Epithelial cell of prostate (primary cell): ENCODE results near the gene CNPY4.

Experiments
- DNase-seq: peaks from one replicate; pipeline ENCODE4 v3.0.0-alpha.2; 2011; ENCODE audit warnings: low read depth, low spot score
- H3K27ac ChIP-seq: fragments of 450-650 bp; 2 replicates; pipeline ENCODE4 v1.5.1; 2017; ENCODE audit warnings: mild to moderate bottlenecking

The CNPY4 gene

GRCh38 chr7:100119072-100119969, at the start of gene CNPY4, which contains the start of gene TAF6:
CNPY4 (plus strand) TSS chr7:100119634; CDS start chr7:100119745, 111 bp downstream.
TAF6 (minus strand) TSS chr7:100119358; CDS start chr7:100114209, 5,149 bp downstream.
- H3K27ac ChIP-seq, result peak within 1 kb of the TSS; percentile 67

GRCh38 chr7:100069991-100070390, 49.4 kb upstream of the CNPY4 start:
- DNase-seq, result no peak
- no peak overlapping the region for H3K27ac ChIP-seq

More at GRCh38 chr7:100119072-100119969, at the start of gene CNPY4, which contains the start of gene TAF6:
- peak; percentile 69 for DNase-seq

- DNase-seq, result no peak
Observed at GRCh38 chr7:100071018-100071723, 48.3 kb upstream of the CNPY4 start.

DNA sequence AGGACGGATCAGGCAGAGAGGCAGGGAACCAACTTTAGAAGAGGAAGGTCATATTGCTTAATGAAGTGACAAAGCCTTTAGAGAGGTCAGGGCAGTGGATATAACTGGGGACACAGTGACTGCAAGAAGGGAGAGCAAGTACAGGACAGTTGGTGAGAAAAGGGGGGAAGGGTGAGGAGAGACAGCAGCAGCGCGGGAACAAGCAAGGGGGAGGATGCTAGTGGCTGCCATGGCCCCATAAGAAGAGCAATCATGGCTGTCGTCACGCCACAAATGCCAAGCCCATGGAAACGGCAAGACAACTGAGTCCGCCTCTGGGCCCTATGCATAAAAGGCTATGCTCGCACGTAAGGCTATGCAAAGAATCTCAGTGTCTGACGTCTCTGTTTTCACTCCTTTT, 47.0 kb upstream of the CNPY4 start:
- DNase-seq, result no peak
- no peak overlapping the region for H3K27ac ChIP-seq

More at GRCh38 chr7:100071018-100071723, 48.3 kb upstream of the CNPY4 start:
- H3K27ac ChIP-seq, result no peak overlapping the region

DNA sequence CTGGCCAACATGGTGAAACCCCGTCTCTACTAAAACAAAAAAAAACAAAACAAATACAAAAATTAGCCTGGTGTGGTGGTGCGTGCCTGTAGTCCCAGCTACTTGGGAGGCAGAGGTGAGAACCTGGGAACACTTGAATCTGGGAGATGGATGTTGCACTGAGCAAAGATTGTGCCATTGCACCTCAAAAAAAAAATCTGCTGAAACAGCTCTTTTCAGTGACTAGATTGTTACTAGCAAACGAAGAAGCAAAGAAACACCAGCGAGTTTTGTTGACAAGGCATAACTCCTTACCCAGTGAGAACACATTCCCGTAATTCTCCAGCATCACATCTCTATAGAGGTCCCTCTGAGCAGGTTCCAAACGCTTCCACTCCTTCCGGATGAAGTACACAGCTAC, 44.6 kb upstream of the CNPY4 start:
- H3K27ac ChIP-seq, result no peak overlapping the region
- DNase-seq, result no peak

- DNase-seq, result no peak
- no peak overlapping the region for H3K27ac ChIP-seq
Observed at GRCh38 chr7:100075418-100075817, 44.0 kb upstream of the CNPY4 start.

- no peak overlapping the region for H3K27ac ChIP-seq
- DNase-seq, result no peak
Observed at GRCh38 chr7:100077205-100077604, 42.2 kb upstream of the CNPY4 start.

DNA sequence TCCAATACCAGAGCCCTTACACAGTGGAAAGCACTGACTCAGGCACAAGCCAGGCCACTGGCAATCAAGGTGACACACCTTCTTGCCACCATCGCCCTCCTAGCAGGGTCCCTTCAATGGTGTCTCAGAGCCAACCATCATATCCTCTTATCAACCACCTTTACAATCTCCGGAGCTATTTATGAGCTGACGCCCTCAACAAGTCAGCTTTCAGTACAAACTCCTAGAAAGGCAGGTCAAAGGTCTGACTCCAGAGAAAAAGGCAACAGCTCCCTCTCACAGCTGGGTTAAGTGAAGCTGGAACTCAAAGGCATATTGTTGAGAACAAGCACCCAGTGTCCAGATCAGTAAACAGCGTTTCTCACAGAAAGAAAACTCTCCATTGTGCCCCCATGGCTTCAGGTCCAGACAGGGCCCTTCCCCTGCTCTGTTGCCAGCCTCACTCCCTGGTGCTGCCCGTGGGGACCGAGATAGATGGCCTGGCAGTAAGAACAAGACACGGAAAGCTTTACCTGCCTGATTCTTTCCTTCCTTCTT, 40.3 kb upstream of the CNPY4 start:
- no peak for DNase-seq
- no peak overlapping the region for H3K27ac ChIP-seq

- DNase-seq, result no peak
- H3K27ac ChIP-seq, result peak overlapping the region; percentile 59
Observed at GRCh38 chr7:100080907-100081534, 38.4 kb upstream of the CNPY4 start.

- peak; percentile 92 for DNase-seq
- peak within 1 kb of the TSS; percentile 59 for H3K27ac ChIP-seq
Observed at GRCh38 chr7:100081535-100082102, 37.8 kb upstream of the CNPY4 start, which contains the start of gene ZNF3. ZNF3 (minus strand) TSS chr7:100081723; CDS start chr7:100077357, 4,366 bp downstream.

DNA sequence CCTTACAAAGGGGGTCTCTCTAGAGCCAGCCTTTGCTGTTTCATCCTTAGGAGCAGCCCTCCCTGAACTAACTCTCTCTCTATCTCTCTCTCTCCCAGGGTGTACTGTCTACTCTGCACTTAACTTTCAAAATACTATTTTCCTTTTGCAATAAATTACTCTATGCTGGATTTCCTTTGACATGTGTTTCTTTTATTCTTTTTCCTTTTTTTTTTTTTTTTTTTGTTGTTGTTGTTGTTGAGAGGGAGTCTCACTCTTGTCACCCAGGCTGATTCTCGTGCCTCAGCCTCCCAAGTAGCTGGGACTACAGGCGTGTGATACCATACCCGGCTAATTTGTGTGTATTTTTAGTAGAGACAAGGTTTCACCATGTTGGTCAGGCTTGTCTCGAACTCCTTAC, 36.5 kb upstream of the CNPY4 start:
- H3K27ac ChIP-seq, result peak overlapping the region; percentile 59
- DNase-seq, result no peak

- DNase-seq, result no peak
- no peak overlapping the region for H3K27ac ChIP-seq
Observed at GRCh38 chr7:100085515-100085914, 33.9 kb upstream of the CNPY4 start.

DNA sequence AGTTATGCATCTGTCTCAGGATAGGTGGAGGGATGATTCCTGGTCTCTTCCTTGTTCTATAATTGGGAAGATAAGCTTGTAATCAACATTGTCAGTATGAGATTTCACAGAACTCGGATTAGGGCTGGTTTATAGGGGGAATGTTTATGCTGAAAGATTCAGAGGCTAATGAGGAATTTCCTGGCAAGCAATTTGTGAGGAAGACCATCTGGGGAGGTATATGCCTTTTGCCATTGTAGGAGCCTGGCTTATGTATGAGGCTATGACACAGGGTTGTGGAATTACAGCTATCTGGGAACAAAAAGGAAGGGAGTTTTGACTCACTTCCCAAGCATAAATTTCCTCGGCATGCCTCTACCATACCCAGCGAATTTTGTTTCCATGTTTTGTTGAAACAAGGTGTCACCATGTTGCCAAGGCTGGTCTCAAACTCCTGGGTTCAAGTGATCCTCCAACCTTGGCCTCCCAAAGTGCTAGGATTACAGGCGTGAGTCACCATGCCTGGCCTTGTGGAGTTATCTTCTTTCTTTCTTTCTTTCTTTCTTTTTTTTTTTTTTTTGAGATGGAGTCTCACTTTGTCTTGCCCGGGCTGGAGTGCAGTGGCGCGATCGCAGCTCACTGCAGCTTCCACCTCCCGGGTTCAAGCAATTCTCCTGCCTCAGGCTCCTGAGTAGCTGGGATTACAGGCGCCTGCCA, 32.2 kb upstream of the CNPY4 start:
- peak overlapping the region; percentile 94 for H3K27ac ChIP-seq
- DNase-seq, result no peak

DNA sequence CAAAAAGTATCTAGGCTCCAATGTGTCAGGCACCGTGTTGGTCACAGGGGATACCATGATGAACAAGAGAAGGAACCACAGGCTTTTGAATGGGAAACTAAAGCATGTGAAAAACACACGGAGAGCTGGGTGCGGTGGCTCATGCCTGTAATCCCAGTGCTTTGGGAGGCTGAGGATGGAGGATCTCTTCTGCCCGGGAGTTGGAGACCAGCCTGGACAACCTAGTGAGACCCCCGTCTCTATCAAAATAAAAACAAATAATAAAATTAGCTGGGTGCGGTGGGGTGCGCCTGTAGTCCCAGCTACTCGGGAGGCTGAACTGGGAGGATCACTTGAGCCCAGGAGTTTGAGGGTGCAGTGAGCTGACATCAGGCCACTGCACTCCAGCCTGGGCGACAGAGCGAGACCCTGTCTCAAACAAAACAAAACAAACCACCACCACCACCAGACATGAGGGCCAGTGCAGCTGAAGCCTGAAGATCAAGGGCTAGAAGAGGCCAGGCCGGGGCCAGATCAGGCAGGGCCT, 31.3 kb upstream of the CNPY4 start:
- DNase-seq, result no peak
- H3K27ac ChIP-seq, result peak overlapping the region; percentile 94

DNA sequence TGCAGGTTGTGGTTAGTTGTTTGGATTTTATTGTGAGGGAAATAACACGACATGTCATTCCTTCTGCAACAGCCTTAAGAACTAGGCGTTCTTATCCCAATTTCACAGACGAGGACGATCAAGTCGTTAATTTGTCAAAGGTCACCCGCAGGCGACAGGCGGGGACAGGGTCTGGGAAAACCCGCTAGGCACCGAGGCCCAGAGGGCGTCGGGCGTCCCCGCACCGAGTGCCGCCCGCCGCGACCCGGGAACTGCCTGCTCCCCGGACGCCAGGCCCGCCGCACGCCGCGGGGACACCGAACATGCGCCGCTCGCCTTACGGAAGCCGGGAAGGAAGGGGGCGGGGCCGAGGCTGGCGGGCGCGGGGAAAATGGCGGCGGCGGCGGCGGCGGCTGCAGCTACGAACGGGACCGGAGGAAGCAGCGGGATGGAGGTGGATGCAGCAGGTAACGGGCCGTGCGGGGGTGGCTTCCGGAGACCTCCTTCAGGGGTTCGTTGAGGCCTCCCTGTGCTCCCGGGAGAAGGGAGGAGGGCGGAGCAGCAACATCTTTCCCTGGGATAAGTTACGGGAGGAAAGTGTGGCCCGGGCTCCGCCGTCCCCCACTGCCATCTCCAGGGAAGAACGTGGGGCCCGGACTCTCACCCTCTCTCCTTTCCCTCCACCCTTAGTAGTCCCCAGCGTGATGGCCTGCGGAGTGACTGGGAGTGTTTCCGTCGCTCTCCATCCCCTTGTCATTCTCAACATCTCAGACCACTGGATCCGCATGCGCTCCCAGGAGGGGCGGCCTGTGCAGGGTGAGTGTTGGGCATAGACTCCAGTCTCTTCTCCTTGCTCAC, 30.6 kb upstream of the CNPY4 start, which contains the start of gene COPS6:
TSS of gene COPS6 (plus strand) at position 349 of the 837 bp plus-strand sequence. CDS start at position 371, 22 bp downstream.
- peak within 1 kb of the TSS; percentile 94 for H3K27ac ChIP-seq
- DNase-seq, result no peak

- DNase-seq, result no peak
- H3K27ac ChIP-seq, result peak overlapping the region; percentile 94
Observed at GRCh38 chr7:100089458-100090196, 29.8 kb upstream of the CNPY4 start.
